HG03095 (cell line): Measurements from ENCODE around the gene INSL3.
"Not testable (repeated sequence)": the region's sequence is repeated elsewhere in the genome, so short reads cannot be mapped to it uniquely, and the experiment has no call there.

Experiments
- ATAC-seq: cut with Tn5 transposase; IDR thresholded peaks from one replicate; pipeline ENCODE4 v1.9.1; 2021; ENCODE audit warnings: moderate library complexity; ENCODE audit not compliant: unreplicated experiment

Gene INSL3

GRCh38 chr19:17826508-17827056 is 5.3 kb upstream of the INSL3 start:
- no peak for ATAC-seq

GRCh38 chr19:17824339-17824738 is 3.0 kb upstream of the INSL3 start:
- ATAC-seq: no peak

GRCh38 chr19:17817668-17818363 is 3.5 kb downstream of the INSL3 start:
- ATAC-seq: no peak

GRCh38 chr19:17812099-17812498 is 9.2 kb downstream of the INSL3 start:
- ATAC-seq: no peak

- no peak for ATAC-seq
Measured at GRCh38 chr19:17811681-17812080, 9.6 kb downstream of the INSL3 start.

- no peak for ATAC-seq
Measured at GRCh38 chr19:17811103-17811502, 10.2 kb downstream of the INSL3 start.

GRCh38 chr19:17807731-17808316 is 13.5 kb downstream of the INSL3 start:
- ATAC-seq: no peak

- ATAC-seq: no peak
Measured at GRCh38 chr19:17806945-17807344, 14.4 kb downstream of the INSL3 start.

GRCh38 chr19:17805427-17805826 is 15.9 kb downstream of the INSL3 start:
- ATAC-seq: no peak

GRCh38 chr19:17803264-17803896 is 17.9 kb downstream of the INSL3 start:
- no peak for ATAC-seq

GRCh38 chr19:17802137-17802858 is 19.0 kb downstream of the INSL3 start:
- no peak for ATAC-seq

- not testable (repeated sequence) for ATAC-seq
Measured at GRCh38 chr19:17798599-17798998, 22.7 kb downstream of the INSL3 start.

GRCh38 chr19:17797424-17798201 is 23.7 kb downstream of the INSL3 start:
- ATAC-seq: no peak

- ATAC-seq: no peak
Measured at GRCh38 chr19:17796838-17797423, 24.4 kb downstream of the INSL3 start.

GRCh38 chr19:17796013-17796837 is 25.1 kb downstream of the INSL3 start:
- no peak for ATAC-seq

GRCh38 chr19:17795495-17795856 is 25.8 kb downstream of the INSL3 start:
- no peak for ATAC-seq

- ATAC-seq: no peak
Measured at GRCh38 chr19:17794731-17795494, 26.4 kb downstream of the INSL3 start, which contains the start of gene B3GNT3. Gene B3GNT3, plus strand, starts transcription at chr19:17795138. Its CDS starts 12,670 bp downstream, at chr19:17807808.

- no peak for ATAC-seq
Measured at GRCh38 chr19:17794412-17794730, 26.9 kb downstream of the INSL3 start.
